ENCODE data around the gene TREML1.

DNA sequence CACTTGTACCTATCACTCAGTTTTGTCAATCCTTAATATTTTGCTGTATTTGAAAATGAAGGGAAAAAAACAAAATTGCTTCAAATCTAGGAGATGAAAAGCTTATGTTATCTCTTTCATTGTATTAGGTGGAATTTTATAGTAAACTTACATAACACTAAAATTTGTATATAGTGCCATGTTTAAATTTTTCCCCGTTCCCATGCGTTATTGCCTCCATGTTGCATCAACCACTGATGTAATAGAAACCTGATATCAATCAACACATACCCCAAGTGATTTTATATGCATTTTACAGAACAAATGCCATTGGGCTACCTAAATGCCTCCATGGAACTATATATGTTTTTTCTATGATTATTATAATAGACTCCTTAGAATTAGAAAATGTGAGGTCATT lies 23.5 kb upstream of the TREML1 start:
- TF ChIP-seq CTCF (IDR thresholded peaks at IDR 0.05) (no peak), POLR2A (IDR thresholded peaks at IDR 0.05) (no peak), POLR2AphosphoS5 (IDR thresholded peaks at IDR 0.05) (no peak), EP300 (IDR thresholded peaks at IDR 0.05) (no peak)

Data from suprapubic skin (tissue), 4 donors.